Measurements from ENCODE around the gene SLC6A18.

The SLC6A18 gene

DNA sequence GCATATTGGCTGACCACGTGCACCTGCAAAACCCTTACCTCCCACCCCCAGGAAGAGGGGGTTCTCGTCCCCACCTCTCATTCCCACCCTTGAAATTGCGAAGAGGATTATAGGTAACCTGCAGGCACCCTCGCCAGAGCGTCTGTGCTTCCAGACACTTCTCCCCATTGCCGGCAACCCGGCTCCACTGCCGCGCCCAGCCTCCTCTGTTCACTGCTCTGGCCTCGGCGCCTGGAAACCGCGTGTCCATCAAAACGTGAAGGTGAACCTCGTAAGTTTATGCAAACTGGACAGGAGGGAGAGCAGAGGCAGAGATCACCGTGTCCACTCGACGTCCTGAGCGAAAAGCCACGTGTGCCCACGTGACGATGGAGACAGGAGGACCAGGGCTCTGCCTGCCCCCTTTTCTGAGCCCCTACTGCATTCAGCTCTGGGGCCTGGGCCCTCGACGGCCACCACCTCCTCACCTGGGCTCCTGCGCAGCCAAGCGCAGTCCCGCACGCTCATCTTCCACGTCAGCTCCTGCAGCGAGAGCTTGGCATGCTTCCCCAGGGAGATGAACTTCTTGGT lies 67.8 kb downstream of the SLC6A18 start:
- intact Hi-C loops (cut with DNase I; ENCODE audit: low total_unique reads) = no loop called here
- H3K27ac ChIP-seq = no peak overlapping the region

GRCh38 chr5:1293416-1294205 lies 68.4 kb downstream of the SLC6A18 start:
- Histone ChIP-seq H3K27me3 (peaks cover 0 to 63% of the 10 kb centered on the region in 2 donors), H3K4me3 (no peak overlapping the region), H3K36me3 (no peaks in the 10 kb centered on the region), H3K9me3 (peaks cover 0 to 5% (median 4%) of the 10 kb centered on the region in 3 donors), H3K27ac (no peak overlapping the region), H3K4me1 (peaks cover 0 to 13% (median 2%) of the 10 kb centered on the region in 4 donors)
- TF ChIP-seq, protein P1, sequence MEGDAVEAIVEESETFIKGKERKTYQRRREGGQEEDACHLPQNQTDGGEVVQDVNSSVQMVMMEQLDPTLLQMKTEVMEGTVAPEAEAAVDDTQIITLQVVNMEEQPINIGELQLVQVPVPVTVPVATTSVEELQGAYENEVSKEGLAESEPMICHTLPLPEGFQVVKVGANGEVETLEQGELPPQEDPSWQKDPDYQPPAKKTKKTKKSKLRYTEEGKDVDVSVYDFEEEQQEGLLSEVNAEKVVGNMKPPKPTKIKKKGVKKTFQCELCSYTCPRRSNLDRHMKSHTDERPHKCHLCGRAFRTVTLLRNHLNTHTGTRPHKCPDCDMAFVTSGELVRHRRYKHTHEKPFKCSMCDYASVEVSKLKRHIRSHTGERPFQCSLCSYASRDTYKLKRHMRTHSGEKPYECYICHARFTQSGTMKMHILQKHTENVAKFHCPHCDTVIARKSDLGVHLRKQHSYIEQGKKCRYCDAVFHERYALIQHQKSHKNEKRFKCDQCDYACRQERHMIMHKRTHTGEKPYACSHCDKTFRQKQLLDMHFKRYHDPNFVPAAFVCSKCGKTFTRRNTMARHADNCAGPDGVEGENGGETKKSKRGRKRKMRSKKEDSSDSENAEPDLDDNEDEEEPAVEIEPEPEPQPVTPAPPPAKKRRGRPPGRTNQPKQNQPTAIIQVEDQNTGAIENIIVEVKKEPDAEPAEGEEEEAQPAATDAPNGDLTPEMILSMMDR (IDR thresholded peaks at IDR 0.05) = no peak
- DNase-seq = peak in 1 of 2 donors; percentile 38
- intact Hi-C loops (cut with DNase I; ENCODE audit: low total_unique reads) = no loop called here

More for the DNA sequence above, 67.8 kb downstream of the SLC6A18 start:
- H3K4me3 ChIP-seq = no peak overlapping the region
- peaks cover 0 to 60% of the 10 kb centered on the region in 2 donors for H3K27me3 ChIP-seq
- TF ChIP-seq, protein P1 (IDR thresholded peaks at IDR 0.05) = no peak
- H3K36me3 ChIP-seq = no peaks in the 10 kb centered on the region
- H3K4me1 ChIP-seq = peaks cover 0 to 13% (median 2%) of the 10 kb centered on the region in 4 donors
- peaks cover 0 to 9% (median 9%) of the 10 kb centered on the region in 3 donors for H3K9me3 ChIP-seq
- peak in 1 of 2 donors; percentile 58 for DNase-seq

DNA sequence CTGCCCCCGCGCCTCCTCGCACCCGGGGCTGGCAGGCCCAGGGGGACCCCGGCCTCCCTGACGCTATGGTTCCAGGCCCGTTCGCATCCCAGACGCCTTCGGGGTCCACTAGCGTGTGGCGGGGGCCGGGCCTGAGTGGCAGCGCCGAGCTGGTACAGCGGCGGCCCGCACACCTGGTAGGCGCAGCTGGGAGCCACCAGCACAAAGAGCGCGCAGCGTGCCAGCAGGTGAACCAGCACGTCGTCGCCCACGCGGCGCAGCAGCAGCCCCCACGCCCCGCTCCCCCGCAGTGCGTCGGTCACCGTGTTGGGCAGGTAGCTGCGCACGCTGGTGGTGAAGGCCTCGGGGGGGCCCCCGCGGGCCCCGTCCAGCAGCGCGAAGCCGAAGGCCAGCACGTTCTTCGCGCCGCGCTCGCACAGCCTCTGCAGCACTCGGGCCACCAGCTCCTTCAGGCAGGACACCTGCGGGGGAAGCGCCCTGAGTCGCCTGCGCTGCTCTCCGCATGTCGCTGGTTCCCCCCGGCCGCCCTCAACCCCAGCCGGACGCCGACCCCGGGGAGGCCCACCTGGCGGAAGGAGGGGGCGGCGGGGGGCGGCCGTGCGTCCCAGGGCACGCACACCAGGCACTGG lies 69.1 kb downstream of the SLC6A18 start:
- Histone ChIP-seq H3K27me3 (peaks cover 0 to 65% of the 10 kb centered on the region in 2 donors), H3K27ac (no peak overlapping the region), H3K9me3 (no peaks in the 10 kb centered on the region), H3K4me1 (peaks cover 0 to 13% (median 2%) of the 10 kb centered on the region in 4 donors), H3K4me3 (no peak overlapping the region), H3K36me3 (no peaks in the 10 kb centered on the region)
- peak in 1 of 2 donors; percentile 42 for DNase-seq
- TF ChIP-seq, protein P1 (IDR thresholded peaks at IDR 0.05) = no peak
- intact Hi-C loops (cut with DNase I; ENCODE audit: low total_unique reads) = no loop called here

GRCh38 chr5:1294835-1295649 lies 69.9 kb downstream of the SLC6A18 start, which contains the start of gene TERT:
Gene TERT (minus strand): TSS chr5:1295068. CDS start chr5:1294989, 79 bp downstream.
- Histone ChIP-seq H3K4me3 (no peak within 1 kb of the TSS), H3K36me3 (no peaks in the 10 kb centered on the region), H3K27ac (no peak within 1 kb of the TSS), H3K4me1 (peaks cover 0 to 13% (median 2%) of the 10 kb centered on the region in 4 donors), H3K9me3 (no peaks in the 10 kb centered on the region), H3K27me3 (peaks cover 0 to 68% of the 10 kb centered on the region in 2 donors)
- no peak for DNase-seq
- intact Hi-C loops (cut with DNase I; ENCODE audit: low total_unique reads) = no loop called here
- TF ChIP-seq, protein P1 (IDR thresholded peaks at IDR 0.05) = no peak

- Histone ChIP-seq H3K27me3 (peaks cover 0 to 68% of the 10 kb centered on the region in 2 donors), H3K36me3 (no peaks in the 10 kb centered on the region), H3K4me1 (peaks cover 0 to 13% (median 2%) of the 10 kb centered on the region in 4 donors), H3K9me3 (no peaks in the 10 kb centered on the region), H3K27ac (no peak overlapping the region), H3K4me3 (no peak overlapping the region)
- intact Hi-C loops (cut with DNase I; ENCODE audit: low total_unique reads) = no loop called here
- DNase-seq = peak in 1 of 2 donors; percentile 55
- TF ChIP-seq, protein P1 (IDR thresholded peaks at IDR 0.05) = no peak
These were observed 70.5 kb downstream of the SLC6A18 start for GRCh38 chr5:1295650-1296037.
